ENCODE measurements around the gene THOC5. TPM values are rescaled to one million over a fixed set of nuclear protein-coding genes. Genes with fewer than 3 reads are reported as not detected.

Gene THOC5
- polyA plus RNA-seq, 4 donors = 20.3 to 27.3 (median 22.5) TPM

- WGBS, 3 donors = 90 to 92% (median 90%) methylated on average over 8 of the region's 8 CpGs
- Histone ChIP-seq H3K27me3 (ENCODE audit: control insufficient read depth in 3 of 3, insufficient read depth in 3 of 3, low read length in 3 of 3) (no peaks in the 10 kb centered on the region), H3K4me3 (ENCODE audit: low read depth in 1 of 3, low read length in 3 of 3) (no peak overlapping the region), H3K27ac (ENCODE audit: low read depth in 1 of 3, low read length in 2 of 3) (no peak overlapping the region), H3K9me3 (ENCODE audit: control insufficient read depth in 2 of 2, insufficient read depth in 1 of 2, low read depth in 1 of 2, low read length in 1 of 2) (no peaks in the 10 kb centered on the region), H3K36me3 (ENCODE audit: control insufficient read depth in 3 of 3, insufficient read depth in 2 of 3, low read depth in 1 of 3, low read length in 3 of 3) (peaks cover 15 to 76% (median 36%) of the 10 kb centered on the region in 3 donors), H3K4me1 (ENCODE audit: control insufficient read depth in 3 of 3, insufficient read depth in 2 of 3, low read depth in 1 of 3, low read length in 2 of 3) (no peaks in the 10 kb centered on the region)
- FAIRE-seq (no peak), DNase-seq (no peak)
Measured at GRCh38 chr22:29511126-29511862, 42.3 kb downstream of the THOC5 start.

- Histone ChIP-seq H3K27ac (ENCODE audit: low read depth in 1 of 3, low read length in 2 of 3) (no peak overlapping the region), H3K9me3 (ENCODE audit: control insufficient read depth in 2 of 2, insufficient read depth in 1 of 2, low read depth in 1 of 2, low read length in 1 of 2) (no peaks in the 10 kb centered on the region), H3K4me3 (ENCODE audit: low read depth in 1 of 3, low read length in 3 of 3) (no peak overlapping the region), H3K27me3 (ENCODE audit: control insufficient read depth in 3 of 3, insufficient read depth in 3 of 3, low read length in 3 of 3) (no peaks in the 10 kb centered on the region), H3K4me1 (ENCODE audit: control insufficient read depth in 3 of 3, insufficient read depth in 2 of 3, low read depth in 1 of 3, low read length in 2 of 3) (no peaks in the 10 kb centered on the region), H3K36me3 (ENCODE audit: control insufficient read depth in 3 of 3, insufficient read depth in 2 of 3, low read depth in 1 of 3, low read length in 3 of 3) (peaks cover 14 to 75% (median 36%) of the 10 kb centered on the region in 3 donors)
- no peak for FAIRE-seq
- no peak for DNase-seq
- WGBS, 3 donors = 84 to 98% (median 91%) methylated on average over 2 of the region's 2 CpGs
Measured at GRCh38 chr22:29510542-29510941, 43.0 kb downstream of the THOC5 start.

GRCh38 chr22:29509815-29510214, 43.7 kb downstream of the THOC5 start:
- no peaks in the 10 kb centered on the region for H3K4me1 ChIP-seq (ENCODE audit: control insufficient read depth in 3 of 3, insufficient read depth in 2 of 3, low read depth in 1 of 3, low read length in 2 of 3)
- DNase-seq = no peak
- H3K27ac ChIP-seq (ENCODE audit: low read depth in 1 of 3, low read length in 2 of 3) = no peak overlapping the region
- H3K36me3 ChIP-seq (ENCODE audit: control insufficient read depth in 3 of 3, insufficient read depth in 2 of 3, low read depth in 1 of 3, low read length in 3 of 3) = peaks cover 10 to 74% (median 36%) of the 10 kb centered on the region in 3 donors
- H3K4me3 ChIP-seq (ENCODE audit: low read depth in 1 of 3, low read length in 3 of 3) = no peak overlapping the region
- no peaks in the 10 kb centered on the region for H3K9me3 ChIP-seq (ENCODE audit: control insufficient read depth in 2 of 2, insufficient read depth in 1 of 2, low read depth in 1 of 2, low read length in 1 of 2)
- FAIRE-seq = no peak
- 75 to 100% (median 84%) methylated on average over 1 of the region's 1 CpG for WGBS, 3 donors
- no peaks in the 10 kb centered on the region for H3K27me3 ChIP-seq (ENCODE audit: control insufficient read depth in 3 of 3, insufficient read depth in 3 of 3, low read length in 3 of 3)

GRCh38 chr22:29509298-29509697, 44.3 kb downstream of the THOC5 start:
- no peak overlapping the region for H3K4me3 ChIP-seq (ENCODE audit: low read depth in 1 of 3, low read length in 3 of 3)
- H3K4me1 ChIP-seq (ENCODE audit: control insufficient read depth in 3 of 3, insufficient read depth in 2 of 3, low read depth in 1 of 3, low read length in 2 of 3) = no peaks in the 10 kb centered on the region
- FAIRE-seq = no peak
- DNase-seq = no peak
- H3K36me3 ChIP-seq (ENCODE audit: control insufficient read depth in 3 of 3, insufficient read depth in 2 of 3, low read depth in 1 of 3, low read length in 3 of 3) = peaks cover 8 to 69% (median 36%) of the 10 kb centered on the region in 3 donors
- H3K27ac ChIP-seq (ENCODE audit: low read depth in 1 of 3, low read length in 2 of 3) = no peak overlapping the region
- H3K27me3 ChIP-seq (ENCODE audit: control insufficient read depth in 3 of 3, insufficient read depth in 3 of 3, low read length in 3 of 3) = no peaks in the 10 kb centered on the region
- H3K9me3 ChIP-seq (ENCODE audit: control insufficient read depth in 2 of 2, insufficient read depth in 1 of 2, low read depth in 1 of 2, low read length in 1 of 2) = no peaks in the 10 kb centered on the region

GRCh38 chr22:29503811-29504372, 49.7 kb downstream of the THOC5 start:
- FAIRE-seq = no peak
- H3K4me3 ChIP-seq (ENCODE audit: low read depth in 1 of 3, low read length in 3 of 3) = no peak overlapping the region
- H3K36me3 ChIP-seq (ENCODE audit: control insufficient read depth in 3 of 3, insufficient read depth in 2 of 3, low read depth in 1 of 3, low read length in 3 of 3) = peaks cover 8 to 36% (median 10%) of the 10 kb centered on the region in 3 donors
- H3K27me3 ChIP-seq (ENCODE audit: control insufficient read depth in 3 of 3, insufficient read depth in 3 of 3, low read length in 3 of 3) = no peaks in the 10 kb centered on the region
- H3K9me3 ChIP-seq (ENCODE audit: control insufficient read depth in 2 of 2, insufficient read depth in 1 of 2, low read depth in 1 of 2, low read length in 1 of 2) = peaks cover 0 to 3% of the 10 kb centered on the region in 2 donors
- peak; percentile 9 to 18 for DNase-seq
- no peaks in the 10 kb centered on the region for H3K4me1 ChIP-seq (ENCODE audit: control insufficient read depth in 3 of 3, insufficient read depth in 2 of 3, low read depth in 1 of 3, low read length in 2 of 3)
- WGBS, 3 donors = 58 to 65% (median 59%) methylated on average over 7 of the region's 7 CpGs
- H3K27ac ChIP-seq (ENCODE audit: low read depth in 1 of 3, low read length in 2 of 3) = no peak overlapping the region

- Histone ChIP-seq H3K27ac (ENCODE audit: low read depth in 1 of 3, low read length in 2 of 3) (no peak overlapping the region), H3K4me3 (ENCODE audit: low read depth in 1 of 3, low read length in 3 of 3) (no peak overlapping the region), H3K36me3 (ENCODE audit: control insufficient read depth in 3 of 3, insufficient read depth in 2 of 3, low read depth in 1 of 3, low read length in 3 of 3) (peaks cover 0 to 4% (median 2%) of the 10 kb centered on the region in 3 donors), H3K9me3 (ENCODE audit: control insufficient read depth in 2 of 2, insufficient read depth in 1 of 2, low read depth in 1 of 2, low read length in 1 of 2) (peaks cover 0 to 3% of the 10 kb centered on the region in 2 donors), H3K4me1 (ENCODE audit: control insufficient read depth in 3 of 3, insufficient read depth in 2 of 3, low read depth in 1 of 3, low read length in 2 of 3) (no peaks in the 10 kb centered on the region), H3K27me3 (ENCODE audit: control insufficient read depth in 3 of 3, insufficient read depth in 3 of 3, low read length in 3 of 3) (no peaks in the 10 kb centered on the region)
- DNase-seq = no peak
- 54 to 79% (median 67%) methylated on average over 8 of the region's 8 CpGs for WGBS, 3 donors
- no peak for FAIRE-seq
Measured at GRCh38 chr22:29499852-29500251, 53.7 kb downstream of the THOC5 start.

GRCh38 chr22:29493636-29494035, 59.9 kb downstream of the THOC5 start:
- Histone ChIP-seq H3K4me1 (ENCODE audit: control insufficient read depth in 3 of 3, insufficient read depth in 2 of 3, low read depth in 1 of 3, low read length in 2 of 3) (no peaks in the 10 kb centered on the region), H3K27me3 (ENCODE audit: control insufficient read depth in 3 of 3, insufficient read depth in 3 of 3, low read length in 3 of 3) (no peaks in the 10 kb centered on the region), H3K36me3 (ENCODE audit: control insufficient read depth in 3 of 3, insufficient read depth in 2 of 3, low read depth in 1 of 3, low read length in 3 of 3) (peaks cover 0 to 3% (median 2%) of the 10 kb centered on the region in 3 donors), H3K27ac (ENCODE audit: low read depth in 1 of 3, low read length in 2 of 3) (no peak overlapping the region), H3K9me3 (ENCODE audit: control insufficient read depth in 2 of 2, insufficient read depth in 1 of 2, low read depth in 1 of 2, low read length in 1 of 2) (peaks cover 0 to 5% of the 10 kb centered on the region in 2 donors), H3K4me3 (ENCODE audit: low read depth in 1 of 3, low read length in 3 of 3) (no peak overlapping the region)
- WGBS, 3 donors = 93 to 95% (median 95%) methylated on average over 1 of the region's 1 CpG
- FAIRE-seq = no peak
- no peak for DNase-seq

- no peaks in the 10 kb centered on the region for H3K27me3 ChIP-seq (ENCODE audit: control insufficient read depth in 3 of 3, insufficient read depth in 3 of 3, low read length in 3 of 3)
- peaks cover 0 to 5% (median 2%) of the 10 kb centered on the region in 3 donors for H3K36me3 ChIP-seq (ENCODE audit: control insufficient read depth in 3 of 3, insufficient read depth in 2 of 3, low read depth in 1 of 3, low read length in 3 of 3)
- FAIRE-seq (no peak), DNase-seq (no peak)
- no peak overlapping the region for H3K27ac ChIP-seq (ENCODE audit: low read depth in 1 of 3, low read length in 2 of 3)
- WGBS, 3 donors = 62 to 77% (median 75%) methylated on average over 6 of the region's 6 CpGs
- no peaks in the 10 kb centered on the region for H3K4me1 ChIP-seq (ENCODE audit: control insufficient read depth in 3 of 3, insufficient read depth in 2 of 3, low read depth in 1 of 3, low read length in 2 of 3)
- H3K9me3 ChIP-seq (ENCODE audit: control insufficient read depth in 2 of 2, insufficient read depth in 1 of 2, low read depth in 1 of 2, low read length in 1 of 2) = peaks cover 0 to 5% of the 10 kb centered on the region in 2 donors
- no peak overlapping the region for H3K4me3 ChIP-seq (ENCODE audit: low read depth in 1 of 3, low read length in 3 of 3)
Measured at GRCh38 chr22:29491012-29491411, 62.5 kb downstream of the THOC5 start.

All from small intestine (tissue), 7 donors.